NCI-H1092 treated with DMSO at 0.1 percent for 48 hours (cell line): ENCODE results near the gene NUP98.

Experiments
- DNase-seq: peaks from one replicate; lab custom pipeline; 2025; lab: John Stamatoyannopoulos, UW

Gene NUP98

GRCh38 chr11:3641191-3641590 is 156.2 kb downstream of the NUP98 start:
- no peak for DNase-seq

GRCh38 chr11:3639841-3640240 is 157.5 kb downstream of the NUP98 start:
- DNase-seq: no peak

- no peak for DNase-seq
Measured at GRCh38 chr11:3638513-3638912, 158.8 kb downstream of the NUP98 start.

GRCh38 chr11:3637201-3637600 is 160.2 kb downstream of the NUP98 start:
- no peak for DNase-seq

- DNase-seq: no peak
Measured at GRCh38 chr11:3635641-3636375, 161.5 kb downstream of the NUP98 start.

DNA sequence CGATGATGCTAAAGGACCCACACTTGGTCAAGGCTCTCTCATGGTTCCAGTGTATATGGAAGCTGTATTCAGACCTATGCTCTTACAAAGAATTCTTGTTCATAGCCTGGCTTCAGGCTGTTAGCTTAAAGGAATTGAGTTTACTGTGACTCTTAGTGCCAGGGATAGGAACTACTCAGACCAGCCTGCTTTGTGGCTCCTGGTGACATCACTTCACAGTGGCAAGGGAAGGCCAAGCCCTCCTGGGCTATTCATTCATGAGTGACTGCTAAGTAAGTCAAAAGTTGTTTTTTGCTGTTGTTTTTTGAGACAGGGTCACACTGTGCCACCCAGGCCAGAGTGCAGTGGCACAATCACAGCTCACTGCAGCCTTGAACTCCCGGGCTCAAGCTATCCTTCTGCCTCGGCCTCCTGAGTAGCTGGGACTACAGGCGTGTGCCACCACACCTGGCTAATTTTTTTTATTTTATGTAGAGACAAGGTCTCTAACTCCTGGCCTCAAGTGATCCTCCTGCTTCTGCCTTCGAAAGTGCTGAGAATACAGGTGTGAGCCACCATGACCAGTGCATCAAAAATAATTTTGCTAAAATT is 165.2 kb downstream of the NUP98 start:
- DNase-seq: no peak

DNA sequence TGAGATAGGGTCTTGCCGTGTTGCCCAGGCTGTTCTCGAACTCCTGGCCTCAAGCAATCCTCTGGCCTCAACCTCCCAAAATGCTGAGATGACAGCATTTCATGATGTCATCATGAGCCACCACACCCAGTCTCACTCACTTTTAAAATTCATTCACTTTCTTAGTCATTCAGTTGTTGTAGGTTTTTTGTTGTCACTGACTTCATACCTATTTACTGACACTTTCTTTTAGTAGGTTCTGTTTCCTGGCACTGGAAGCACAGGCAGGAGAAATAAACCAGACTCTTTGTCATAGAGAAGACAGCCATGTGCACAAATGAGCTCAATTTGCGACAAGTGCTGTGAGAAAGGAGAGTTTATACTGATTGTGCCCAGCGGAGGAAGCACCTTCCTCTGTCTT is 166.0 kb downstream of the NUP98 start:
- no peak for DNase-seq

DNA sequence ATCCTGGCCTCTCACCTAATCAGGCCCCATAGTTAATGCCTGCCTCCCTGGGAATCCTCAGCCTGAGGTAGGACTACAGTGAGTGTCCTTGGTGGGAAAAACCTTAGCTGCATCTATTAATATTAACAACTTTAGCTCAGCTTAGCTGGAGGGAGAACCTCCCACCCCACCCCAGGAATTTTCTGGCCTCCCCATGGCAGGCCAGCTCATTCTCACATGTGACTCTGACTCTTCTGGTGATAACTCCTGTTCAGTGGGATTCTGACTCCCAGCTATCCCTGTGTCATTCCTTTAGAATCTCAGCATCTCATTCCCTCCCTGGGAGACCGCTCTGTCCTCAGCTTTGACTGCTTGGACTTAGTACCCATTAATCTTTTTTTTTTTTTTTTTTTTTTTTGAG is 170.1 kb downstream of the NUP98 start:
- DNase-seq: no peak

- no peak for DNase-seq
Measured at GRCh38 chr11:3626250-3626960, 170.9 kb downstream of the NUP98 start.
